Measurements from ENCODE around the gene DROSHA.

Gene DROSHA

DNA sequence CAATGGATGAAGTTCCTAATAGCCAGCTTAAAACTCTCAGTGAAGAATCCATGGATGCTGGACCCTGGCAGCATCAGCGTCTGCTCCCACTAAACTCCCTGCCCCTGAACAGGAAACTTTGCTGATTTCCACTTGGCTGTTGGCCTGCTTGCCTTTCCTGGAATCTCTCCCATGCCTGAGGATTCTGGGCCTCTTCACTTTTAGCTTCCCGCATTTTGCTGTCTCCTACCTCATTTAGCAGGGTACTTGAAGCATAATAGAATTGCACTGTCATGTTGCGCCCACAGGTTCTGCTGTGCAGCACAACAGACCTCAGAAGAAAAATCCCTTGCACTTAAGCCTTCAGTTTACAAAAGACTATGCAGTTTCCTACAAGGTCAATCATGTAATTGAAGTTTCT lies 127.6 kb downstream of the DROSHA start:
- H2AFZ ChIP-seq (ENCODE audit: low read length), result no peak overlapping the region
- no peak for DNase-seq
- TF ChIP-seq EZH2 (optimal IDR thresholded peaks at IDR 0.05; ENCODE audit: low read depth, low read length), result no peak
- no peak for TF ChIP-seq EZH2phosphoT487 (IDR thresholded peaks at IDR 0.05; ENCODE audit: low read length)
- TF ChIP-seq, protein P1, sequence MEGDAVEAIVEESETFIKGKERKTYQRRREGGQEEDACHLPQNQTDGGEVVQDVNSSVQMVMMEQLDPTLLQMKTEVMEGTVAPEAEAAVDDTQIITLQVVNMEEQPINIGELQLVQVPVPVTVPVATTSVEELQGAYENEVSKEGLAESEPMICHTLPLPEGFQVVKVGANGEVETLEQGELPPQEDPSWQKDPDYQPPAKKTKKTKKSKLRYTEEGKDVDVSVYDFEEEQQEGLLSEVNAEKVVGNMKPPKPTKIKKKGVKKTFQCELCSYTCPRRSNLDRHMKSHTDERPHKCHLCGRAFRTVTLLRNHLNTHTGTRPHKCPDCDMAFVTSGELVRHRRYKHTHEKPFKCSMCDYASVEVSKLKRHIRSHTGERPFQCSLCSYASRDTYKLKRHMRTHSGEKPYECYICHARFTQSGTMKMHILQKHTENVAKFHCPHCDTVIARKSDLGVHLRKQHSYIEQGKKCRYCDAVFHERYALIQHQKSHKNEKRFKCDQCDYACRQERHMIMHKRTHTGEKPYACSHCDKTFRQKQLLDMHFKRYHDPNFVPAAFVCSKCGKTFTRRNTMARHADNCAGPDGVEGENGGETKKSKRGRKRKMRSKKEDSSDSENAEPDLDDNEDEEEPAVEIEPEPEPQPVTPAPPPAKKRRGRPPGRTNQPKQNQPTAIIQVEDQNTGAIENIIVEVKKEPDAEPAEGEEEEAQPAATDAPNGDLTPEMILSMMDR (IDR thresholded peaks at IDR 0.05; ENCODE audit: low read length), result no peak
- no peaks in the 10 kb centered on the region for H3K36me3 ChIP-seq (replicated peaks; ENCODE audit: insufficient read depth, low read length)
- no peaks in the 10 kb centered on the region for H3K4me1 ChIP-seq (ENCODE audit: low read length)
- H3K27ac ChIP-seq (ENCODE audit: low read length), result no peak overlapping the region
- no peaks in the 10 kb centered on the region for H3F3A ChIP-seq (ENCODE audit: insufficient read depth, low read length)
- H4K20me1 ChIP-seq (ENCODE audit: insufficient read depth, low read length), result no peaks in the 10 kb centered on the region
- no peak overlapping the region for H3K4me2 ChIP-seq (ENCODE audit: low read depth, low read length)
- no peaks in the 10 kb centered on the region for H3K9me2 ChIP-seq (replicated peaks; ENCODE audit: insufficient read depth, low read length)
- no peak overlapping the region for H3K9ac ChIP-seq (ENCODE audit: low read length)
- H3K9me3 ChIP-seq (replicated peaks; ENCODE audit: insufficient read depth, low read length), result no peaks in the 10 kb centered on the region
- no peak overlapping the region for H3K4me3 ChIP-seq (ENCODE audit: low read length)
- H3K79me2 ChIP-seq (ENCODE audit: low read length), result no peaks in the 10 kb centered on the region
- no peaks in the 10 kb centered on the region for H3K27me3 ChIP-seq (replicated peaks; ENCODE audit: insufficient read depth, low read length)

DNA sequence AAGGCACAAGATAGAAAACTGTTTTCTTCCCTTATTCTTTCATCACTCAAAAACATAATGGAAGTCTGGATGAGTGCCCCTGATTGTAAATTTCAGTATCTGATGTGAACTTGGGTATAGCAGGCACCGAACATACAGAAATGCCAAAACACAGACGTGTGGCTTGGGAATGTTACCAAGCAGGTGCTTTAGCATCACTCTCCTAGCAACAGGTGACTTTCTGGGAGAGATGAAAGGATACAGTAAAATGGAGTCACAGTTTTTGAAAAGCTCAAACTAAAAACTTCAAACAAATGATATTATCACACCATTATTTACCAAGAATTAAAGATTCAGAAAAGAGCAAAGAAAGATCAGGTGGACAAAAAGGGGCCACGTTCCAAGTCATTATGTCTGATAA lies 130.2 kb downstream of the DROSHA start:
- Histone ChIP-seq H3K4me1 (ENCODE audit: low read length) (no peaks in the 10 kb centered on the region), H3K4me3 (ENCODE audit: low read length) (no peak overlapping the region), H2AFZ (ENCODE audit: low read length) (no peak overlapping the region), H3K4me2 (ENCODE audit: low read depth, low read length) (no peak overlapping the region), H3K9me2 (replicated peaks; ENCODE audit: insufficient read depth, low read length) (no peaks in the 10 kb centered on the region), H4K20me1 (ENCODE audit: insufficient read depth, low read length) (no peaks in the 10 kb centered on the region), H3K79me2 (ENCODE audit: low read length) (no peaks in the 10 kb centered on the region), H3K9ac (ENCODE audit: low read length) (no peak overlapping the region), H3K9me3 (replicated peaks; ENCODE audit: insufficient read depth, low read length) (no peaks in the 10 kb centered on the region), H3K27ac (ENCODE audit: low read length) (no peak overlapping the region), H3K36me3 (replicated peaks; ENCODE audit: insufficient read depth, low read length) (no peaks in the 10 kb centered on the region), H3F3A (ENCODE audit: insufficient read depth, low read length) (no peaks in the 10 kb centered on the region), H3K27me3 (replicated peaks; ENCODE audit: insufficient read depth, low read length) (no peaks in the 10 kb centered on the region)
- no peak for TF ChIP-seq EZH2phosphoT487 (IDR thresholded peaks at IDR 0.05; ENCODE audit: low read length)
- TF ChIP-seq, protein P1 (IDR thresholded peaks at IDR 0.05; ENCODE audit: low read length), result no peak
- no peak for DNase-seq

DNA sequence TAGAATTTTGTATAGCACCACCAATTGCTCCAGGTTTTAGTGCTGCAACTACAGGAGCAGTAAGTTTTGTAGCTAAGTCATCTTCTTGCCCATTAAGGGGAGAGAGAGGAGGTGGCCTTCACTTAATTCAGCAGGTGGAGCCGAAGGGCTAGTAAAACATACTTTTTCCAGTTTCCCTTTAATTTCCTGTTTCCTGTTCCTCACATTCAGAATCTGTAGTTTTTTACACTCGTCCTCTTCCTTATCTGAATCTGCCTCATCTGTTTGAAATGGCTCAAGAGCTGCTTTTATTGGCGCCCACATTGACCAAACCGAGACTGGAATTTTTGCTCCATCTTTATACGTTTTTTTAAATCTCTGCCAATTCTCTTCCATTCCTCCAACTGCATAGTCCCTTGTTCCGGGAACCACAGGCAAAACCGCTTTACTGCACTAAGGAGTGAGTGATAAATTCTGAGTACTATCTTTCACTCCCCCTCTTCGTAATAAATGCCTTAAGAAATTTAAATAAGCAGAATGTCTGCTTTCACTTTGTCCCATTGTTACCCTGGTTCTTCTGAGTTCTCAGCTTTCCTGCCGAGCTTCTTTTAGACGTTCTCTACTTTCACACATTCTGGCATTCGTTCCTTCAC lies 133.9 kb downstream of the DROSHA start:
- no peak overlapping the region for H3K4me2 ChIP-seq (ENCODE audit: low read depth, low read length)
- TF ChIP-seq, protein P1 (IDR thresholded peaks at IDR 0.05; ENCODE audit: low read length), result no peak
- TF ChIP-seq EZH2 (optimal IDR thresholded peaks at IDR 0.05; ENCODE audit: low read depth, low read length) (no peak), EZH2phosphoT487 (IDR thresholded peaks at IDR 0.05; ENCODE audit: low read length) (no peak)
- H3K27ac ChIP-seq (ENCODE audit: low read length), result no peak overlapping the region
- H3K4me1 ChIP-seq (ENCODE audit: low read length), result no peaks in the 10 kb centered on the region
- no peaks in the 10 kb centered on the region for H4K20me1 ChIP-seq (ENCODE audit: insufficient read depth, low read length)
- no peaks in the 10 kb centered on the region for H3K27me3 ChIP-seq (replicated peaks; ENCODE audit: insufficient read depth, low read length)
- H3K9ac ChIP-seq (ENCODE audit: low read length), result no peak overlapping the region
- no peak overlapping the region for H2AFZ ChIP-seq (ENCODE audit: low read length)
- no peak overlapping the region for H3K4me3 ChIP-seq (ENCODE audit: low read length)
- H3F3A ChIP-seq (ENCODE audit: insufficient read depth, low read length), result no peaks in the 10 kb centered on the region
- H3K9me3 ChIP-seq (replicated peaks; ENCODE audit: insufficient read depth, low read length), result no peaks in the 10 kb centered on the region
- no peaks in the 10 kb centered on the region for H3K36me3 ChIP-seq (replicated peaks; ENCODE audit: insufficient read depth, low read length)
- DNase-seq, result no peak
- no peaks in the 10 kb centered on the region for H3K9me2 ChIP-seq (replicated peaks; ENCODE audit: insufficient read depth, low read length)
- H3K79me2 ChIP-seq (ENCODE audit: low read length), result no peaks in the 10 kb centered on the region

Data from MM.1S (cell line).